ENCODE measurements around the gene CST3. TPM values are rescaled to one million over a fixed set of nuclear protein-coding genes. Genes with fewer than 3 reads are reported as not detected.
"Not testable (repeated sequence)": the region's sequence is repeated elsewhere in the genome, so short reads cannot be mapped to it uniquely, and the experiment has no call there.

The CST3 gene
- total RNA-seq, 1 donor: 77.8 TPM

DNA sequence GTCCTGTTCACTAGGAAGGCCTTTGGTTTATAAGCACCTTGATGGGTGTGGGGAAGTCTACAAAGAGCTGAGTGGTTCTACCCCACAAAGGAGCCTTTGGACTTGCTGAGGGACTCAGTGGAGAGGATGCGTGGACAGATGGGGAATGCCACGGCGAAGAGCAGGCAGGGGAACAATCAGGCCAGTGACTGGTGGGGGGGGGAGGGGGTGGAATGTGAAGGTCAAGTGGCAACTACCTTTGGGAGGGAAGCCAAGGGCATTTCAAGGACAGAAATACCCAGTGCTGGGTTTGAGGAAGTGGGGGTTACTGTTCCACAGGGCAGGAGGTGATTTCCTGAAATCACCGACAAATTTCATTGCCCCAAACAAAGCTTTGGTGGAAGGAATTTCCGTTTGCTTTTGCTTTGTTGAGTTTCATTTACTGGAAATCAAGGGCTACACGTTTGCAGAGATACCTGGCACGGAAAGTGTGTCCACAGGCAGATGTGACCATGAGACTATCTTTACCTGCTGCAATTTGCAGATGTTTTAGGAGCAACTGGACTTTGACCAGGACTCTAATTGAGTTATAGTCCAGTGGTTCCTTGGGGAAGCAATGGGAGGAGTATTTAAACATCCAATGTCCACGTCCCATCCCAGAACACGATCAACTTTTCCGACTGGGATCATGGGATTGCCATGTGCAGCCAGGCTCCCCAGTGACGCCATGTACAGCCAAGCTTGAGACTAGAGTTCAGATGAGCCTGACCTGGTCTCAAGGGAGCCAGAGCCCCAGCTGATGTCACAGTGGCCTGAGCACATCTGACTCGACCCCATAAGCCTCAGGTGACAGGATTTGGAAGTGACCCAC is 8.0 kb downstream of the CST3 start:
- DNase-seq (ENCODE audit: low read depth in 2 of 3, low spot score in 2 of 3): no peak

DNA sequence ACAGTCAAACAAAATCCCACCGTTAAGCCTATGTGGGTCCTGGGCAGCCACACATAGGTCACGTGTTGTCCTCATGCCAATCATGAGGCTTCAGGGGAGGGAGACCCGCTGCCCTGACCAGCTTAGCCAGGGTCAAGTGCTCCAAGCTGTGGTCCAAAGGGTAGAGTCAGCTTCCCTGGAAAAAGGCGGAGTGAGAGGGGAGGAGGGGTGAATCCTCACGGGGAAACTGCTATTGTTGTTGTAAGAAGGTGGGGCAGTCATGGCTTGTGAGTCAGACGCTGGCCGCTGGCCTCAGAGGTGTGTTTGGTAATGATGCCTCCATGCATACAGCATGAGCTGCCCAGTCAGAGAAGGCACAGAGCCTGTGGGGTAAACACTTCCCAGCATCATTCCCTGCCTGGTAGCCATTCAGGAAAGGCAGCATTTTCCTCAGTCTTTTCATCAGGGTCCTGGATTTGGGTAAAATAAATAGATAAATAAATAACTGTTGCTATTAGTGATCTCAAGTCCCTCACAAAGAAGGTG is 8.7 kb downstream of the CST3 start:
- no peak for DNase-seq (ENCODE audit: low read depth in 2 of 3, low spot score in 2 of 3)

DNA sequence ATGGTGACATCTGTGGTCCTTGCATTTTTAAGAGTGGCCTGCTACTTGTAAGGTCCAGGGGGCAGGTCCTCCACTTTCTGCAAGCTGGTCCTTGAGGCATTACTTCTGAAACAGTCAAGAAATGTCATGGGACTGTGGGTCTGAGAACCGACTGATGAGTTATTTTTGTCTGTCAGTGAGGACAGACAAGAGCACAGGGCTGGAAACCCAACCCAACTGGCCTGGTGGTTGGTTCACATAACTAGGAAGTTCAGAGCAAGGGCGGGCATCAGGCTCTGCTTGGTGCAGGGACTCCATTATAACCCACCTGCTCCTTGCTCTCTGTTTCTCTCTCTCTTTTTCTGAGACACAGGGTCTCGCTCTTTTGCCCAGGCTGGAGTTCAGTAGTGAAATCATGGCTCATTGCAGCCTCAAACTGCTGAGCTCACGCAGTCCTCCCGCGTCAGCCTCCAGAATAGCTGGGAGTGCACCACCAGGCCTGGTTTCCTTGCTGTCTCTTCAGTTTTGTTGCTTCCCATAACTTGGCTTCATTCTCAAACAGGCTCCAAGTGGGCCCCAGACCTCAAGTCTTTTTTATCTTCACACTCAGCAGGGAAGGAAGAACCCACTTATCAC is 9.2 kb downstream of the CST3 start:
- peak in 1 of 3 donors; percentile 12 for DNase-seq (ENCODE audit: low read depth in 2 of 3, low spot score in 2 of 3)

DNA sequence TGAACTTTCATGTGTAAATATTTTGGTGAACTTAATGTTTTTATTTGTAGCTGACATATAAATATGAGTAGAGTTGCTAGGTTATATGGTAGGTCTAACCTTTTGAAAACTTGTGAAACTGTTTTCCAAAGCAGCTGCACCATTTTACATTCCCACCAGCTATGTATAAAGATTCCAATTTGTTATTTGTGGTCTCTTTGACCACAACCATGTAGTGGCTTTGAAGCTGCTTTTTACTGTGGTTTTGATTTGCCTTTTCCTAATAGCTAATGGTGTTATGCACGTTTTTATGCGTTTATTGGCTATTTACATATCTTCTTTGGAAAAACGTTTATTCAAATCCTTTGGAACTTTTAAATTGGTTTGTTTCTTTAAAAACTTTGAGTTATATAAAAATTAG is 10.3 kb downstream of the CST3 start:
- DNase-seq (ENCODE audit: low read depth in 2 of 3, low spot score in 2 of 3): no peak

DNA sequence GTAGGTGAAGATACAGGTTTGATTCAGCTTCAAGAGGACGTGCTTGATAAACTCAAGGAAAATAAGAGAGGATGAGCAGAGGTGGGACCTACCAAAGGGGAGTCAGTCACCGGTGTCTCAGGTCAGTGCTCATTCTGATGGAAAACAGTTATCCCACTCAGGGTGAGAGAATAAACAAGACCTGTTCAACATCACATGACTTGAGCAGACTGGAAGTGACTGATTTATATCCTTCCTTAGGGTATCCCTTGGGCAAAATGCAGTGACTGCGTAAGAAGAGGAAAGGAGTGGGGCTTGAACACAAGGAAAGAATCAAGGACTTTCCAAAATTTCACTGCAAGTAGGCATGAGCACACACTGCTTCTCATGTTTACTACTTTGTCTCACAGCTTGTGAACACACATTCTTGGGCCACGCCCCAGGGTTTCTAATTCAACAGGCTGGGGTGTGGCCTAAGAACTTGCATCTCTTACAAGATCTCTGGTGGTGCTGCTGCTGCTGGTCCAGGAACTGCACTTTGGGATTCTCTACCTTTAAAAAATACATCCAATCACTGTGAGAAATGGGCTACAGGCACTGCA is 11.6 kb downstream of the CST3 start:
- no peak for DNase-seq (ENCODE audit: low read depth in 2 of 3, low spot score in 2 of 3)

DNA sequence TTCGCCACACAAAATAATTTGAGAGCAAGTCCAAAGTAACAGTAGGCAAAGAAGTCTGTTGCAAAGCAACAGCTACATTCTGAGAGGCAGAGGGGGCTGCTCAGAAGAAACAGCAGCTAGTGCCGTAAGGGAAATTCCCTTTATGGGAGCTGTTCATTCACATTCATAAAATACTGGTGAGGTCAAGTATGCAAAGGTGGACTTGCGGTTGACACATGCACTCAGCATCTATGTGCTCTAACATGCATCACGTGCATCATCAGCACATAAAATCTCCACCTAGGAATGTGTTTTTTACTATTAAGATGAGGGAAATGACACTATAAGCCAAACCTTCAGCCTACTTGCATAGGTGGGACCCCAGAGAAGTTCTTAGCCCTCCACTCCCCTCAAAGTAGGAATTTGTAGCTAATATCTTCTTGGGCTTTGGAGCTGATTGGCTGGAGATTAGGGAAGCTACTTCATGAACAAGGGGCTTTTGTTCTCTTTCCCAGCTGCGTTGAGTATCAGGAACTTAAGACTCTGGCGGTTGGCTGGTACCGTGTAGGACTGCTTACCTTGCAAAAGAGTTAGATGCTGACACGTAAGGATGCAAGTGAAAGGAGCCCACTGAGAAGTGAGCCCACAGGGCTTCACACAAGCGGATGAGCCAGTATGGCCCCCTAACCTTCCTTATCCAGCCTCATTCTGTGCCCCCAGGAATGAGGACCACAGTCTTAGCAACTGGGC is 12.4 kb downstream of the CST3 start:
- no peak for DNase-seq (ENCODE audit: low read depth in 2 of 3, low spot score in 2 of 3)

DNA sequence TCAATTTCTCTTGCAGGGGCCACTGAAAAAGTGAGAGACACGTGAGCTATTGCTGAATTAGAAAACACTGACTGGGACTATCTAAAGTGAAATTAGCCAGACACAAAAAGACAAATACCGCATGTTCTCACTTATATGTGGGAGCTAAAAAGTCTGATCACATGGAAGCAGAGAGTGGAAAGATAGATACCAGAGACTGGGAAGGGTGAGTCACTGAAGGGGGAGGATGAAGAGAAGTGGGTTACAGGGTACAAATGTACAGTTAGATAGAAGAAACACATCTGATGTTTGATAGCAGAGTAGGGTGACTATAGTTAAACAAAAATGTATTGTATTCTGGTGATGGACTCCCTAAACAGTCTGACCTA is 13.4 kb downstream of the CST3 start:
- DNase-seq (ENCODE audit: low read depth in 2 of 3, low spot score in 2 of 3): no peak

DNA sequence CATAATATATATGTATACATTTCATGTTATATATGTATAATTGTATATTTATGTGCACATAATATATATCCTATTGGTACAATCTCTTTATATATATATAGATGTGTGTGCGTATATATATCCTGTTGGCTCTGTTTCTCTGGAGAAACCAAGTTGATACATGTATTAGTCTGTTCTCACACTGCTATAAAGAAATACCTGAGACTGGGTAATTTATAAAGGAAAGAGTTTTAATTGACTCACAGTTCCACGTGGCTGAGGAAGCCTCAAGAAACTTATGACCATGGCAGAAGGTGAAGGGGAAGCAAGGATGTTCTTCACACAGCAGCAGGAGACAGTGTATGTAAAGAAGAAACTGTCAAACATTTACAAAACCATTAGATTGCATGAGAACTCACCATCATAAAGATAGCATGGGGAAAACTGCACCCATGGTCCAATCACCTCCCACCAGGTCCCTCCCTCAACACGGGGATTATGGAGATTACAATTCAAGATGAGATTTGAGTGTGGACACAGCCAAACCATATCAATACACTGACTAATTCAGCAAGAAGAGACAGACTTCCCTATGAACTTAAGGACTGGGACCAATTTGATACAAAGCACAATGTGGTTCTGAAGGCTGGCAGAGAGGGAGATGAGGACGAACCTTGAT is 14.0 kb downstream of the CST3 start:
- no peak for DNase-seq (ENCODE audit: low read depth in 2 of 3, low spot score in 2 of 3)

DNA sequence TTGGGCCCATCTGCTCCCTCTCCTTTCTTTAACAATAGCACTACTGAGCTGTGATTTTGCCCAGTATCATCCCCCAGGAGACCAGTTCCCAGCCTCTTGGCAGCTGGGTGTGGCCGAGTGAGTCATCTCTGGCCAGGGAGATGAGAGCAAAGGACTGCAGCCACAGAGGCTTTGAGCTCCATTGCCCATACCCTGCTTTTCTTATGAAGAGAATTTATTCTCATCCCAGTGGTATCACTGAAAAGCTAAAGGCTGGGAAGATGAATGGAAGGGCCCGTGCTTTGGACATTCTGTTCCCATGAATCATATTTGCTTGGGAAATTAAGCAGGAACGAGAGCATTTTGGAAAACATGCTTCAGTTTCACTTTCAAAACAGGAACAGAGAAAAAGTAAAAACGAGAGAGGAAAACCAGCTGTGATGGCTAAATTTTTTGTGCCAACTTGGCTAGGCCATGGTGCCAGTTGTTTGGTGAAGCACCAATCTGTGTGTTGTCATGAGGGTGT is 14.9 kb downstream of the CST3 start:
- no peak for DNase-seq (ENCODE audit: low read depth in 2 of 3, low spot score in 2 of 3)

DNA sequence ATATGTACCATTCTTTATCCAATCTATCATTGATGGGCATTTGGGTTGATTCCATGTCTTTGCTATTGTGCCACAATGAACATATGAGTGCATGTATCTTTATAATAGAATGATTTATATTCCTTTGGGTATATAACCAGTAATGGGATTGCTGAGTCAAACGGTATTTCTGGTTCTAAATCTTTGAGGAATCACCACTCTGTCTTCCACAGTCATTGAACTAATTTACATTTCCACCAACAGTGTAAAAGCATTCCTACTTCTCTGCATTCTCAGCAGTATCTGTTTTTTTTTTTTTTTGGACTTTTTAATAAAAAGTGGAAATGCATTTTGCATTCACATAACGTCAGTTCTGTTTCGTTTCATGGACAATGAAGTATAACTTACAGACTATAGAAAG is 15.4 kb downstream of the CST3 start:
- not testable (repeated sequence) for DNase-seq (ENCODE audit: low read depth in 2 of 3, low spot score in 2 of 3)

DNA sequence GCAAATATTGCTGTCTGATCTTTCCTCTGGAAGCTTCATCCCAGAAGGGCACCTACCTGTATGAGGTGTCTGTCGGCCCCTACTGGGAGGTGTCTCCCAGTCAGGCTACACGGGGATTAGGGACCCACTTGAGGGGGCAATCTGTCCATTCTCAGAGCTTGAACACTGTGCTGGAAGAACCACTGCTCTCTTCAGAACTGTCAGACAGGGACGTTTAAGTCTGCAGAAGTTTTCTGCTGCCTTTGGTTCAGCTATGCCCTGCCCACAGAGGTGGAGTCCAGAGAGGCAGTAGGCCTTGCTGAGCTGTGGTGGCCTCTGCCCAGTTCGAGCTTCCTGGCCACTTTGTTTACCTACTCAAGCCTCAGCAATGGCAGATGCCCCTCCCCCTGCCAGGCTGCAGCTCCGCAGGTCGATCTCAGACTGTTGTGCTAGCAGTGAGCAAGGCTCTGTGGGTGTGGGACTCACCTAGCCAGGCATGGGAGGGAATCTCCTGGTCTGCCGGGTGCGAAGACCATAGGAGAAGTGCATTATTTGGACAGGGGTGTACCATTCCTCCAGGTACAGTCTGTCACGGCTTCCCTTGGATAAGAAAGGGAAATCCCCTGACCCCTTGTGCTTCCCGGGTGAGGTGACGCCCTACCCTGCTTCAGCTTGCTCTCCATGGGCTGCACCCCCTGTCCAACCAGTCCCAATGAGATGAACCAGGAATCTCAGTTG is 16.9 kb downstream of the CST3 start:
- not testable (repeated sequence) for DNase-seq (ENCODE audit: low read depth in 2 of 3, low spot score in 2 of 3)

DNA sequence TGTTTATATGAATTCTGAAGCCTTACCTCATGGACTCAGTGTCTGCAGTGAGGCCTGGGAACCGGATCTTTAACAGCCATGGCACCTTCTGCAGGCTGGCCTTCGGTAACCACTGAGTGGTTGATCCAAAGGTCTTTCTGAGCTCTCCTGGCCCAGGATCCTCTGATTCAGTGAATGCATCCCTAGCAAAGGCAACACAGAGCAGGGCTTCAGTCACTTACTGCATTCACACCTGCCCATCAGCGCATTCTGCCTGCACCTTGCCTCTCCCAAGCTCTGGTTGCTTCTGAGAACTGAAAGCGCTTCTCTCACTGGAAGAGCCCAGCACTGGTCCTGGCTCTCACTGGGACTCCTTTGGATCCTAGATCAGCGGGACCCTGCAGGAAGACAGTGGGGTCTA is 23.6 kb downstream of the CST3 start:
- no peak for DNase-seq (ENCODE audit: low read depth in 2 of 3, low spot score in 2 of 3)

DNA sequence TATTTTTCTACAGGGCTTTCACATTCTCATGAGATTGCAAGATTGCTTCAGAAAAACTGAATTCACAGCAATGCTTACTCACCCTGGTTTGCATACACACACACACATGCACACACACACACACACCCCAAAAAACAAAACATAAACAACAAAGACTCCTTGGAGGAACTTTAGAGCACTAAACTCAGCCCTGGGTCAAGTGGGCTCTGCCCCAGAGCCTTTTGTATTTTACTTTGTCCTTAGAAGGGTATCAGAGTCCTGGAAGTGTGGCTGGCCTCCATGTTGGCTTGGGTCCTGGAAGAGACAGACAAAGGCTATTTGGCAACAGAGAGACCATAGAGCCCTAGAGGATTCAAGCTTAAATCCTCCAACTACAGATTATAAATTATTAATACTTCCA is 24.1 kb downstream of the CST3 start:
- no peak for DNase-seq (ENCODE audit: low read depth in 2 of 3, low spot score in 2 of 3)

DNA sequence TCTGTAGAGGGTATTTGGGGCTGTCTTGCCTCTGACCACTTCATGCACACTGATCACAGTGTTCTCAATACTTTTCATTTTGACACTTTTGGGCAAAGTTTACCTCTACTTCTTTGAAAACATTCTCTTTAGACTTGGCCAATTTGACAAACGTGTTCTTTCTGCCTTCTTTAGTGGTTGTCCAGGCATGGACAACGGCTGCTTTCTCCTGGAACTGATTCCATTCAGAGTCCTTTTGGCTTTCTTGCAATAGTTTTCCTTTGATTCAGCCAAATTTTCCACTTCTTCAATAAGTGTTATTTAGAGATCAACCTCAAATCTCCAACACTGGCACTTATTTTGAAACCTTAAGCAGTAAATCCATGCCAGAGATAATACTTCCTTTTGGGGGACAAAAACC is 25.4 kb downstream of the CST3 start:
- no peak for DNase-seq (ENCODE audit: low read depth in 2 of 3, low spot score in 2 of 3)

DNA sequence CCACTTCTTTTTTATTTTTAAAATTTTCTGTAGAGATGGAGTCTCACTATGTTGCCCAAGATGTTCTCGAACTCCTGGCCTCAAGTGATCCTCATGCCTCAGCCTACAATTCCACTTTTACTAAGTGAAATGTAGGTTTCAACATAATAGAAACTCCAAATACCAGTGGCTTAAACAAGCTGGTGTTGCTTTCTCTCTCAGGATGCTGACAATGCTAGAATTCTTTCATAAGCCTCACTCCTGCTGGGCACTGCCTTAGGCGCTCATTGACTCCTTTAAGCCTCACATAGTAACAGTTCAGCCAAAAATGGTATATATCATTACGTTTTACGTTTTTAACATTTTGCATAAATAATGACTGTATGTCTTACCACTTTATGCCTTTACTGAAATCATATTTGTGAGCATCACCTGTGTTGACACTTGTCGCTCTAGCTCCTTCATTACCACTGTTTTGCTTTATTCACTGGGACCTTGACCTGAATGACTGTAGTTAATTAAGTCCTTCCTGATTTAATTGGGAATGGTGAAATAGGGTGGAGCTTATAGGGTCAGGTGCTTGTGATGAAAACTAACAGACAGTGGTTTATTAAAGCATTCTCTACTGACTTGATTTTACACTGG is 28.2 kb downstream of the CST3 start:
- DNase-seq (ENCODE audit: low read depth in 2 of 3, low spot score in 2 of 3): no peak

DNA sequence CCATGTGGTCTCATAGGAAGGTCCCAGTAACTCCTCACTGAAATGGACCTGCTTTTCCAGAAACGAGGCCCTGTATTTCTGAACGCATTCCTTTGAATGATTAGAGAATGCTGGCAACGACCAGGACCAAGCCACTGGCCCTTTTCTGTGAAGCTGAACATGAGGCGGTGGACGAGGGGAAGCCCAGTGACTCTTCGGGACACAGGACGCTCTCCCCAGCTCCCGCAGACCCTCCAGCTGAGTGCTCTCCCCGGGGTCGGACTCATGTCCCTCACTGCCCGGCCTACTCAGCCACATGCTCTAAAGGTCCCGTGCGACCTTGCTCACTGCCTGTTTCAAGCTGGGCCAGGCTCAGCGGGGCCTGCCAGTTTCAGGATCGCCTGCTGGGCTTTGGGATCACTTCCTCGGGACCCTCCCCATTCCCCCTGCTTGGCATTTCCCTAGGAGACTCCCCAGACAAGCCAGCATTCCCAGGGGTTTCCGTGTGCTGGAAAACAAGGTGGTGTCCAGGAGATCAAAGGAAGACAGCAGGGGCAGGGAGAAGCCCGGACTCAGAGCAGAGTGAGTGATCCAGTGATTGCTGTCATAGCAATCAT is 29.4 kb downstream of the CST3 start:
- no peak for DNase-seq (ENCODE audit: low read depth in 2 of 3, low spot score in 2 of 3)

DNA sequence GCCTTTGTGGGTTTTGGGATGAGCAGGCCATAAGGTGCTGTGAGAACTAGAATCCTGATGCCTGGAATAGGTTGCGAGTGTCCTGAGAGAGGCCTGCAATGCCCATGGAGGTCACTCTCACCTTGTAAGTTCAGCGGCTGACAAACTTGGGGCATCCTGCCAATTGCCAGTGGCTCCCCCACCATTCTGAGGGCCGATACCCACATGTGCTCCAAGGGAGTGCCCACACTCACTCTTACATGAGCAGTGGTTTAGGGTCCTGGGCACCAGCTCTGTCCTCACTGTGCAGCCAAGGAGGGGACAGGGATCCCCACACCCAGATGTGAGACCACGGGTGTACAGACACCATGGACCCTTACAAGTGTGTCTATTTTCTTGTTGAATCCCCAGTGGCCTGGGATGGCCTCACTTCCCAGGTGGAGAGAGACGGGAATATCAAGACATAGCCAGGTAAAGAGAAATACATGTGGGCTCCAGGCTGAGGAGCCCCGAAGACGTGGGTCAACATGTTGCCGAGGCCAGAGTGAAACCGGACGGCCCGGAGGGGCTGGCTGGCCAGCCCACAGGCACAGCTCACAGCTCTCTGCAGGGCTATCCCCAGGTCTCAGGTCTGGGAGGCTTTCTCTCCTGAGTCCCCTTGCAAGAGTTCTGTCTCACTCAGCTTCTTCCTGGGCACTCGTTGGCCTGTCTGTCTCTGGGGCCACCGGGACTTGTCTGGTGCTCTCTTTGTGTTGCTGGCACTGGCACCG is 30.1 kb downstream of the CST3 start:
- DNase-seq (ENCODE audit: low read depth in 2 of 3, low spot score in 2 of 3): no peak

DNA sequence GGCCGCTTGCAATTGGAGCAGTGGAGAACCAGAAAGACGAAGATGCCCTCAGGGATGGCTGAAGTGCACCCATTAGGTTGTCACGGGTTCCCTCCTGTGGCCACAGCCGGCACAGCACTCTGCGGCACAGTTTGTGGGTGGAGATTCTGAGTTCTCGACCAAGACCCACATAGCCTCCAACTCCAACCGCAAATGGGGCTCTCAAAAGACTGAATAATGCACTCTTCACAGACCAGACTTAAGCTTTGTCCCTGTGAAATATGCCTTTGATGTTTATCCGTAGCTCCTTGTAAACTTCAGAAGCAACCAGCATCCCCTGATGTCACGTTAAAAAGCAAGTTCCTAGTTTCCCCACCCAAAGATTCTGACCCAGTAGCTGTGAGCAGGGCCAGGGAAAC is 31.1 kb downstream of the CST3 start:
- peak; percentile 9 to 86 (median 60) for DNase-seq (ENCODE audit: low read depth in 2 of 3, low spot score in 2 of 3)

Data from hematopoietic multipotent progenitor cell (in vitro differentiated cells).